Erythroblast (primary cell): Measurements from ENCODE around the gene AIDA.

Experiments used
- GATA1 ChIP-seq: IDR thresholded peaks from 2 replicates; pipeline ENCODE4 v1.6.1; 2011; ENCODE audit warnings: low read depth, mild to moderate bottlenecking, control low read depth, low read length, moderate library complexity
- POLR2A ChIP-seq: IDR thresholded peaks from 2 replicates; pipeline ENCODE4 v1.6.1; 2011; ENCODE audit warnings: mild to moderate bottlenecking, low read length

- TF ChIP-seq POLR2A (no peak), GATA1 (no peak)
These were observed 18.6 kb upstream of the AIDA start for GRCh38 chr1:222730866-222731265.
